VCaP (cell line): ENCODE results near the gene PRKCZ.

Experiments
- H3K27ac ChIP-seq: fragments of 450-650 bp; 2 replicates; pipeline ENCODE4 v1.5.1; 2017
- TF ChIP-seq, protein P1 (sequence below): fragments of 450-650 bp; conservative IDR thresholded peaks from 2 replicates; pipeline ENCODE4 v1.5.1; 2017; ENCODE audit warnings: mild to moderate bottlenecking, moderate library complexity

Gene PRKCZ

DNA sequence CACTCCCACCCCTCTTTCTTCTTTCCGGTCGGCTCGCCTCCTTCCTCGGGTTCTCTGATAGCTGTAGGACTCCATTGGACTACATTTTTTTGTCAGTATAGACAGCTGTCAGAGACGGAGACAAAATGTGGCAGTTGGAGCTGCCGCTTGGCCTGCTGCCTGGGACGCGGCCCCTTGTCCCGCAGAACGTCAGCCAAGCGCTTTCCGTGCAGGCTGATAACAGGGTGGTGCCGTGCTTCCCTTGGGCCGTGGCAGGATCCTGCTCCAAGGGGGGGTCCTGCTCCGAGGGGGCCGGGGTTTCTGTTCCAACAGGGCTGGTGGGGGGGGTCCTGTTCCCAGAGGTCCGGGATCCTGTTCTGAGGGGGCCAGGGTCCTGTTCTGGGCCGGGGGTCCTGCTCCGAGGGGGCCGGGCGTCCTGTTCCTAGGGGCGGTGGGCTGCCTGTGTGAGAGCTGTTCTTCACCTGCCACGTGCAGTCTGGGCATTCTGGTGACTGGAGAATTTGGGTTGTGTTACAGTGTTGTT, 182.8 kb downstream of the PRKCZ start:
- H3K27ac ChIP-seq: peak overlapping the region; percentile 93
- TF ChIP-seq, protein P1, sequence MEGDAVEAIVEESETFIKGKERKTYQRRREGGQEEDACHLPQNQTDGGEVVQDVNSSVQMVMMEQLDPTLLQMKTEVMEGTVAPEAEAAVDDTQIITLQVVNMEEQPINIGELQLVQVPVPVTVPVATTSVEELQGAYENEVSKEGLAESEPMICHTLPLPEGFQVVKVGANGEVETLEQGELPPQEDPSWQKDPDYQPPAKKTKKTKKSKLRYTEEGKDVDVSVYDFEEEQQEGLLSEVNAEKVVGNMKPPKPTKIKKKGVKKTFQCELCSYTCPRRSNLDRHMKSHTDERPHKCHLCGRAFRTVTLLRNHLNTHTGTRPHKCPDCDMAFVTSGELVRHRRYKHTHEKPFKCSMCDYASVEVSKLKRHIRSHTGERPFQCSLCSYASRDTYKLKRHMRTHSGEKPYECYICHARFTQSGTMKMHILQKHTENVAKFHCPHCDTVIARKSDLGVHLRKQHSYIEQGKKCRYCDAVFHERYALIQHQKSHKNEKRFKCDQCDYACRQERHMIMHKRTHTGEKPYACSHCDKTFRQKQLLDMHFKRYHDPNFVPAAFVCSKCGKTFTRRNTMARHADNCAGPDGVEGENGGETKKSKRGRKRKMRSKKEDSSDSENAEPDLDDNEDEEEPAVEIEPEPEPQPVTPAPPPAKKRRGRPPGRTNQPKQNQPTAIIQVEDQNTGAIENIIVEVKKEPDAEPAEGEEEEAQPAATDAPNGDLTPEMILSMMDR: no peak

DNA sequence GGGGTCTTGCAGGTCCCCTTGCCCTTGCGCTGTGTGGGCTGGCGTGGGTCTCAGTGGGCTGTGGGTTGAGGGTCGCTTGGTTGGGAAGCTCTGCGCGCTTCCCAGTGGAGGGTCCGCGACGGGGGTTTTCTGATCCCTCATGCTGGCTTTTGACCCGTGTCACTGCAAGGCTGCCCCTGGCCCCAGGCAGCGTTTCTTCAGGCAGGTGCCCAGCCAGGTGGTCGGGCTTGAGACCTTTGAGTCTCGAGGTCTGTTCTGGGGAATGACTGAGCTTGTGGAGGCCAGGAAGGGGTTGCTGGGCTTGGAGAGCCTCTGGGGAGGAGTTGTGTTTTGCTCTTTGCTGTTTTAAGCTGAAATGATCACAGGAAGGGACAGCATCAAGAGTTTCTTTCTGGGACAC, 183.3 kb downstream of the PRKCZ start:
- peak overlapping the region; percentile 93 for H3K27ac ChIP-seq

DNA sequence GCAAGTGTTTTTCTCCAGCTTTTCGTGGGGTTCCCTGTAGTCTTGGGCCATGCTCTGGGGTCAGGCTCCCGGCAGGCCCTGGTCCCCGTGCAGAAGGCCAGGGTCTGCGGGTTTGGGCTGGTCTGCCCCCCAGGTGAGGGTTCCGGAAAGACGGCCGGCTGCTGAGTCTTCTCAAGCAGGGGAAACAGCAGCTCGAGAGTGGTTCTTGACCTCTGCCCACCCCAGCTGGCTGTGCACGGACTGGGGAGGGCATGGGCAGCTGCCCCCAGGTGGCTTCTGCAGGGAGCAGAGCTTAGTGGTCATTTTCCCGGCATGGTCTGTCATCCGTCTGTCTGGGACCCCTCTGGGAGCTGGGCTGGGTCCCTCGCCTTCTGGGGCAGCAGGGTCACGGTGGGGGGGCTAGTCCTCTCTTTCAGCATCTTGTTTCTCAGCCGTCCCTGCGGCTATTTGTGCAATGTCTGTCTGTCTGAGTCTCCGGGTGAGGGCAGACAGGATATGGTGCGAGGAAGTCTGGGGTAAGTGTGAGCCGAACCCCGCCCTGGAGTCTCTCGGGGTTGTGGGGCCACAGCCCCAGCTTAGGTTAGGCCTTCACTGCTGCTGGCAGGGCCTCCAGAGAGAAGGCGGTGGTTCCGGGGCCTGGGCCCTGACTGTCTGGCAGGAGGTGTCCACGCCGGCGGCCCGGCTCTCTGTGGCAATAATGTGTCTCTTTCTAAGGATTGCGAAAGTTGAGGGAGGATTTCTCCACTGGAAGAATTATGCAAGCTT, 184.0 kb downstream of the PRKCZ start:
- TF ChIP-seq, protein P1: no peak
- H3K27ac ChIP-seq: peak overlapping the region; percentile 93; the same call in 1 of the 2 replicates

More for the DNA sequence above, 183.3 kb downstream of the PRKCZ start:
- TF ChIP-seq, protein P1: no peak

DNA sequence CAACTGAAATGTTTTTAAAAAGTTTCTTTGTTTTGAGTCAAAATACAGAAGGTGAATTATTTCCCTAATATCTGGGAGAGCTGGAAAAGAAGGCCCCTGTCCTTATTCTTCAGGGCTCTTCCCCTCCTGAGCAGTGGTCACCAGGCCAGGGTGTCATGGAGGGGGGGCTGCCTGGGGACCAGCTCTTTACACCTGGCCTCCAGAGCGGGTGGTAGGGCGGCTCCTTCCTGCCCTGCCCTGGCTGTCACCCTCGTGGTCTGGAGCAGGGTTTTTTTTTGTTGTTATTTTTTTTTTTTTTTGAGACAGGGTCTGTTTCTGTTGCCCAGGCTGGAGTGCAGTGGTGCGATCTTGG, 184.5 kb downstream of the PRKCZ start:
- TF ChIP-seq, protein P1: no peak
- peak overlapping the region; percentile 93; the same call in 1 of the 2 replicates for H3K27ac ChIP-seq
